Upper lobe of left lung (tissue), 6 donors: ENCODE data around the gene OR4D2. TPM values are rescaled to one million over a fixed set of nuclear protein-coding genes. Genes with fewer than 3 reads are reported as not detected.

Experiments used
- ATAC-seq, 2 donors: fragments of 200-7000 bp; cut with Tn5 transposase; one replicate each; pipeline ENCODE4 v1.9.1; 2022; ENCODE audit warnings: mild to moderate bottlenecking in 2 of 2, moderate library complexity in 2 of 2; ENCODE audit not compliant: low FRiP score in 2 of 2
- DNase-seq, 2 donors: peaks; one replicate each; pipeline ENCODE4 v3.0.0-alpha.2; 2019 to 2020
- H3K27ac ChIP-seq, 4 donors: fragments of 200-600 bp; sonication (generic); one replicate each; pipeline ENCODE4 v1.5.1; 2016 to 2019
- H3K27me3 ChIP-seq, 4 donors: fragments of 200-600 bp; sonication (generic); one replicate each; pipeline ENCODE4 v1.5.1; 2017 to 2019
- H3K36me3 ChIP-seq, 4 donors: fragments of 200-600 bp; sonication (generic); one replicate each; pipeline ENCODE4 v1.5.1; 2016 to 2019
- H3K4me1 ChIP-seq, 4 donors: fragments of 200-600 bp; sonication (generic); one replicate each; pipeline ENCODE4 v1.5.1; 2018 to 2019
- H3K4me3 ChIP-seq, 4 donors: fragments of 200-600 bp; sonication (generic); one replicate each; pipeline ENCODE4 v1.5.1; 2017 to 2019; ENCODE audit warnings: mild to moderate bottlenecking in 2 of 4, moderate library complexity in 1 of 4
- H3K9me3 ChIP-seq, 4 donors: fragments of 200-600 bp; sonication (generic); one replicate each; pipeline ENCODE4 v1.5.1; 2018 to 2019
- EP300 ChIP-seq, 4 donors: sonication (generic); formaldehyde crosslinking; IDR thresholded peaks; one replicate each; pipeline ENCODE4 v1.5.1; 2017; ENCODE audit warnings: antibody characterized with exemption in 4 of 4, control low read depth in 2 of 4
- POLR2A ChIP-seq, 4 donors: fragments of 450-650 bp; IDR thresholded peaks; one replicate each; pipeline ENCODE4 v1.5.1; 2016 to 2017; ENCODE audit warnings: antibody characterized with exemption in 4 of 4, mild to moderate bottlenecking in 2 of 4
- POLR2AphosphoS5 ChIP-seq, 2 donors: sonication (generic); formaldehyde crosslinking; IDR thresholded peaks; one replicate each; pipeline ENCODE4 v1.5.1; 2017; ENCODE audit warnings: antibody characterized with exemption in 2 of 2
- WGBS, 2 donors: methylation state at CpG; one replicate each; pipeline ENCODE4 v1.1.5; 2017 to 2018; 5-methylcytosine and 5-hydroxymethylcytosine counted together
- total RNA-seq, 6 donors: library from RNA; depleted of rRNA in 4 of 6; stranded (reverse); fragments of >200 nt in 4 of 6; gene quantifications; one replicate each; pipeline versions ENCODE4 v1.1.0 to v1.2.1, GENCODE V29; 2016 to 2021
- TF ChIP-seq, protein P1 (sequence below), 6 experiments: fragments of 450-650 bp in 4 of 6; fragments of 200-600 bp in 2 of 6; sonication (generic) in 2 of 6; IDR thresholded peaks; one replicate each; pipeline ENCODE4 v1.5.1; 2016 to 2019; ENCODE audit warnings: antibody characterized with exemption in 6 of 6
- donor health status: DM: no; HTN: no; CAD: no; lungs with moderate emphysema.
- donor health status: DM: no; HTN: yes; CAD: no; lungs with severe emphysema.

Gene OR4D2
- total RNA-seq, 6 donors from 2014 or later: not detected

- WGBS, 2 donors: 3 to 4% methylated on average over 29 to 62 of the region's 65 CpGs
- peak; percentile 52 to 73 for ATAC-seq
Measured at GRCh38 chr17:58156839-58157803, 9.7 kb upstream of the OR4D2 start.

DNA sequence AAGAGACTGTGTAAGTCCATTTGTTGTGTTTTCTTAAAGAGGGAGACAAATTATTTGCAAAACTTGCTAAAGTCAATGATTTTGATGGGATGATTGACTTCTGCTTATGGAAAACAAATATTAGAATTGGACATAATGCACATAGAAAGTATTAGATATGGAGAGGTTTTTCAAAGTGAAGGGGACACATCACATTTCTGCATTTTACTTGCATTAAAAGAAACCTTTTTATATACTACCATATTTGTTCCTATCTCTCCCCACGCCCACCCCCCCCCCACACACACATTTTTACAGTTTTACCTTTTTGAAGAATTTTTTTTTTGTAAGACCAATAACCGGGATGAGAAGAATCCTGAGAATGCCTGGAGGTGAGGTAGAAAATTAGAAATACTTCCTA lies 8.6 kb upstream of the OR4D2 start:
- DNase-seq (no peak), ATAC-seq (no peak)
- peaks cover 7 to 20% (median 11%) of the 10 kb centered on the region in 4 donors for H3K4me1 ChIP-seq
- WGBS, 2 donors: 70 to 74% methylated on average over 2 of the region's 2 CpGs
- peaks cover 0 to 11% (median 3%) of the 10 kb centered on the region in 4 donors for H3K27me3 ChIP-seq
- H3K4me3 ChIP-seq: no peak overlapping the region
- no peaks in the 10 kb centered on the region for H3K36me3 ChIP-seq
- H3K9me3 ChIP-seq: no peaks in the 10 kb centered on the region
- TF ChIP-seq, protein P1, sequence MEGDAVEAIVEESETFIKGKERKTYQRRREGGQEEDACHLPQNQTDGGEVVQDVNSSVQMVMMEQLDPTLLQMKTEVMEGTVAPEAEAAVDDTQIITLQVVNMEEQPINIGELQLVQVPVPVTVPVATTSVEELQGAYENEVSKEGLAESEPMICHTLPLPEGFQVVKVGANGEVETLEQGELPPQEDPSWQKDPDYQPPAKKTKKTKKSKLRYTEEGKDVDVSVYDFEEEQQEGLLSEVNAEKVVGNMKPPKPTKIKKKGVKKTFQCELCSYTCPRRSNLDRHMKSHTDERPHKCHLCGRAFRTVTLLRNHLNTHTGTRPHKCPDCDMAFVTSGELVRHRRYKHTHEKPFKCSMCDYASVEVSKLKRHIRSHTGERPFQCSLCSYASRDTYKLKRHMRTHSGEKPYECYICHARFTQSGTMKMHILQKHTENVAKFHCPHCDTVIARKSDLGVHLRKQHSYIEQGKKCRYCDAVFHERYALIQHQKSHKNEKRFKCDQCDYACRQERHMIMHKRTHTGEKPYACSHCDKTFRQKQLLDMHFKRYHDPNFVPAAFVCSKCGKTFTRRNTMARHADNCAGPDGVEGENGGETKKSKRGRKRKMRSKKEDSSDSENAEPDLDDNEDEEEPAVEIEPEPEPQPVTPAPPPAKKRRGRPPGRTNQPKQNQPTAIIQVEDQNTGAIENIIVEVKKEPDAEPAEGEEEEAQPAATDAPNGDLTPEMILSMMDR (IDR thresholded peaks at IDR 0.05): no peak
- TF ChIP-seq POLR2A (IDR thresholded peaks at IDR 0.05) (no peak), EP300 (IDR thresholded peaks at IDR 0.05) (no peak), POLR2AphosphoS5 (IDR thresholded peaks at IDR 0.05) (no peak)
- no peak overlapping the region for H3K27ac ChIP-seq

More at GRCh38 chr17:58156839-58157803, 9.7 kb upstream of the OR4D2 start:
- Histone ChIP-seq H3K9me3 (no peaks in the 10 kb centered on the region), H3K4me3 (peak overlapping the region in 3 of 4 donors; percentile 37 to 53 (median 39)), H3K27ac (peak overlapping the region in 1 of 4 donors; percentile 28), H3K4me1 (peaks cover 10 to 24% (median 17%) of the 10 kb centered on the region in 4 donors), H3K27me3 (peaks cover 0 to 11% (median 3%) of the 10 kb centered on the region in 4 donors), H3K36me3 (no peaks in the 10 kb centered on the region)
- DNase-seq: peak; percentile 24 to 85
- TF ChIP-seq, protein P1 (IDR thresholded peaks at IDR 0.05): no peak
- TF ChIP-seq EP300 (IDR thresholded peaks at IDR 0.05) (no peak), POLR2AphosphoS5 (IDR thresholded peaks at IDR 0.05) (no peak), POLR2A (IDR thresholded peaks at IDR 0.05) (no peak)

- TF ChIP-seq POLR2AphosphoS5 (IDR thresholded peaks at IDR 0.05) (no peak), POLR2A (IDR thresholded peaks at IDR 0.05) (no peak), EP300 (IDR thresholded peaks at IDR 0.05) (no peak)
- TF ChIP-seq, protein P1 (IDR thresholded peaks at IDR 0.05): no peak
- H3K4me3 ChIP-seq: no peak overlapping the region
- DNase-seq: no peak
- H3K27ac ChIP-seq: no peak overlapping the region
- H3K27me3 ChIP-seq: peaks cover 0 to 11% (median 3%) of the 10 kb centered on the region in 4 donors
- H3K4me1 ChIP-seq: peaks cover 0 to 13% (median 11%) of the 10 kb centered on the region in 4 donors
- no peaks in the 10 kb centered on the region for H3K9me3 ChIP-seq
- WGBS, 2 donors: 69 to 71% methylated on average over 3 of the region's 3 CpGs
- ATAC-seq: no peak
- no peaks in the 10 kb centered on the region for H3K36me3 ChIP-seq
Measured at GRCh38 chr17:58161566-58161965, 5.2 kb upstream of the OR4D2 start.

DNA sequence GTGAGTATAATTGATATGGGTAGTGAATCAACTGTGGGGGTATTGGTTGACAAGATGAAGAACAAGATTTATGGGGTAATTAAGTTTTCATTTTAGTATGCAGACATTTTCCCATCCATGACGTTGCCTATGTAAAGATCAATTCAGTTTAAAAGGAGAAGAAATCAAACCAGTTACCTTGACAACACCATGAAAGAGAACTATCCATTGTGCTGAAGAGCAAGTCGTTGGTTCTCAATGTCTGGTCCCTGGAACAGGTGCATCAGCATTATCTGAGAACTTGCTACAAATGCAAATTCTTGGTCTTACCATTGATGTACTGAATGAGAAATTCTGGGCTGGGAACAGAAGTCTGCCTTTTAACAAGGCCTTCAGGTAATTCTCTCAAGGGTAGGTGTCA lies 801 bp upstream of the OR4D2 start:
- 18 to 21% methylated on average over 2 of the region's 2 CpGs for WGBS, 2 donors
- DNase-seq: no peak

More for the DNA sequence above, 801 bp upstream of the OR4D2 start:
- H3K27me3 ChIP-seq: no peaks in the 10 kb centered on the region
- H3K9me3 ChIP-seq: no peaks in the 10 kb centered on the region
- H3K36me3 ChIP-seq: no peaks in the 10 kb centered on the region
- no peak overlapping the region for H3K27ac ChIP-seq
- no peak for TF ChIP-seq POLR2A (IDR thresholded peaks at IDR 0.05)
- TF ChIP-seq, protein P1 (IDR thresholded peaks at IDR 0.05): no peak
- TF ChIP-seq POLR2AphosphoS5 (IDR thresholded peaks at IDR 0.05): no peak
- no peak for TF ChIP-seq EP300 (IDR thresholded peaks at IDR 0.05)
- H3K4me3 ChIP-seq: no peak overlapping the region
- H3K4me1 ChIP-seq: no peaks in the 10 kb centered on the region
- no peak for ATAC-seq
